OCI-LY3 (cell line): Measurements from ENCODE around the gene CYB5R3.

Source experiments
- H2AFZ ChIP-seq: fragments of 200-600, 300-600 bp; shearing (Covaris generic); 2 replicates; pipeline ENCODE4 v1.6.0; 2014; ENCODE audit warnings: antibody characterized with exemption, low read depth, low read length
- H3K27ac ChIP-seq: fragments of 200-600, 300-600 bp; sonication (generic); 2 replicates; pipeline ENCODE4 v1.5.1; 2014; ENCODE audit warnings: mild to moderate bottlenecking, low read length, moderate library complexity, mixed read lengths
- H3K27me3 ChIP-seq: fragments of 200-600, 300-600 bp; sonication (generic); 2 replicates; pipeline ENCODE4 v1.6.1; 2014; ENCODE audit warnings: low read depth, low read length, mixed read lengths
- H3K36me3 ChIP-seq: fragments of 200-600, 300-600 bp; sonication (generic); replicated peaks from 2 replicates; pipeline ENCODE3; 2014; ENCODE audit warnings: low read depth, low read length, mixed read lengths
- H3K4me1 ChIP-seq: fragments of 300-600, 200-600 bp; sonication (generic); 2 replicates; pipeline ENCODE4 v1.6.1; 2014; ENCODE audit warnings: low read length, mixed read lengths
- H3K4me2 ChIP-seq: fragments of 200-600, 300-600 bp; sonication (generic); 2 replicates; pipeline ENCODE4 v1.6.1; 2014; ENCODE audit warnings: low read length, mixed read lengths
- H3K4me3 ChIP-seq: fragments of 300-600, 200-600 bp; sonication (generic); 2 replicates; pipeline ENCODE4 v1.5.1; 2014; ENCODE audit warnings: antibody characterized with exemption, mild to moderate bottlenecking, low read length, moderate library complexity
- H3K79me2 ChIP-seq: fragments of 300-600, 200-600 bp; shearing (Covaris generic); 2 replicates; pipeline ENCODE4 v1.6.1; 2014; ENCODE audit warnings: mild to moderate bottlenecking, low read length, mixed read lengths
- H3K9ac ChIP-seq: fragments of 300-600, 200-600 bp; shearing (Covaris generic); 2 replicates; pipeline ENCODE4 v1.6.0; 2014; ENCODE audit warnings: mild to moderate bottlenecking, low read length, moderate library complexity
- H3K9me3 ChIP-seq: fragments of 200-600, 300-600 bp; shearing (Covaris generic); 2 replicates; pipeline ENCODE4 v1.6.1; 2014; ENCODE audit warnings: low read length, mixed read lengths; ENCODE audit not compliant: insufficient read depth
- H4K20me1 ChIP-seq: fragments of 200-600, 300-600 bp; sonication (generic); 2 replicates; pipeline ENCODE4 v1.6.1; 2016; ENCODE audit warnings: low read length, mixed read lengths; ENCODE audit not compliant: insufficient read depth
- CTCF ChIP-seq: fragments of 200-600, 300-600 bp; sonication (generic); IDR thresholded peaks from 2 replicates; pipeline ENCODE4 v1.5.1; 2014; ENCODE audit warnings: antibody characterized with exemption, low read length, low read depth
- EZH2phosphoT487 ChIP-seq: fragments of 200-600 bp; shearing (Covaris generic); IDR thresholded peaks from 2 replicates; pipeline ENCODE4 v1.6.1; 2018; ENCODE audit warnings: antibody characterized with exemption, mixed run types, low read depth

Gene CYB5R3

GRCh38 chr22:42684462-42685195 lies 35.4 kb upstream of the CYB5R3 start:
- Histone ChIP-seq H3K36me3 (no peaks in the 10 kb centered on the region), H3K79me2 (no peaks in the 10 kb centered on the region), H2AFZ (no peak overlapping the region), H3K4me2 (no peak overlapping the region), H3K4me1 (peaks cover 13% of the 10 kb centered on the region), H3K27me3 (peaks cover 5% of the 10 kb centered on the region), H3K27ac (no peak overlapping the region), H4K20me1 (no peaks in the 10 kb centered on the region), H3K9me3 (peaks cover 4% of the 10 kb centered on the region; the same call in 1 of the 2 replicates), H3K4me3 (no peak overlapping the region), H3K9ac (no peak overlapping the region)
- TF ChIP-seq EZH2phosphoT487 (no peak), CTCF (no peak)

GRCh38 chr22:42683578-42684283 lies 34.5 kb upstream of the CYB5R3 start:
- Histone ChIP-seq H4K20me1 (no peaks in the 10 kb centered on the region), H3K9me3 (peaks cover 12% of the 10 kb centered on the region; the same call in 1 of the 2 replicates), H3K4me2 (no peak overlapping the region), H3K27ac (no peak overlapping the region), H3K79me2 (no peaks in the 10 kb centered on the region), H3K4me1 (peaks cover 13% of the 10 kb centered on the region), H2AFZ (no peak overlapping the region), H3K27me3 (peaks cover 5% of the 10 kb centered on the region), H3K4me3 (no peak overlapping the region), H3K36me3 (no peaks in the 10 kb centered on the region), H3K9ac (no peak overlapping the region)
- TF ChIP-seq CTCF (no peak), EZH2phosphoT487 (no peak)

- no peaks in the 10 kb centered on the region for H3K36me3 ChIP-seq
- no peaks in the 10 kb centered on the region for H3K79me2 ChIP-seq
- H3K4me3 ChIP-seq = no peak overlapping the region
- TF ChIP-seq EZH2phosphoT487 (no peak), CTCF (no peak)
- H2AFZ ChIP-seq = no peak overlapping the region
- no peak overlapping the region for H3K9ac ChIP-seq
- no peak overlapping the region for H3K27ac ChIP-seq
- peaks cover 16% of the 10 kb centered on the region; the same call in 1 of the 2 replicates for H3K9me3 ChIP-seq
- peaks cover 5% of the 10 kb centered on the region for H3K27me3 ChIP-seq
- H4K20me1 ChIP-seq = no peaks in the 10 kb centered on the region
- no peak overlapping the region for H3K4me2 ChIP-seq
- peaks cover 13% of the 10 kb centered on the region for H3K4me1 ChIP-seq
These were observed 33.1 kb upstream of the CYB5R3 start for GRCh38 chr22:42682113-42682851.

- H3K9ac ChIP-seq = no peak overlapping the region
- no peak overlapping the region for H3K27ac ChIP-seq
- H3K36me3 ChIP-seq = no peaks in the 10 kb centered on the region
- no peaks in the 10 kb centered on the region for H4K20me1 ChIP-seq
- peaks cover 16% of the 10 kb centered on the region; the same call in 1 of the 2 replicates for H3K9me3 ChIP-seq
- no peak overlapping the region for H3K4me2 ChIP-seq
- H3K79me2 ChIP-seq = no peaks in the 10 kb centered on the region
- TF ChIP-seq CTCF (no peak), EZH2phosphoT487 (no peak)
- H2AFZ ChIP-seq = no peak overlapping the region
- H3K27me3 ChIP-seq = peaks cover 5% of the 10 kb centered on the region
- no peak overlapping the region for H3K4me3 ChIP-seq
- H3K4me1 ChIP-seq = no peaks in the 10 kb centered on the region
These were observed 31.5 kb upstream of the CYB5R3 start for GRCh38 chr22:42680648-42681047.
